HepG2 (cell line): ENCODE measurements around the gene PPP1R16B.

Source experiments
- CC2D1A ChIP-seq: sonication (generic); formaldehyde crosslinking; IDR thresholded peaks from 2 replicates; pipeline ENCODE4 v1.8.1; 2023; ENCODE audit warnings: mild to moderate bottlenecking, missing genetic modification reagents
- NFE2 ChIP-seq: sonication (generic); formaldehyde crosslinking; IDR thresholded peaks from 2 replicates; pipeline ENCODE4 v1.4.0; 2020; ENCODE audit warnings: missing genetic modification reagents
- NFIC ChIP-seq: IDR thresholded peaks from 2 replicates; pipeline ENCODE4 v1.6.1; 2012; ENCODE audit warnings: mild to moderate bottlenecking, low read length, inconsistent platforms
- ZNF720 ChIP-seq: sonication (generic); formaldehyde crosslinking; IDR thresholded peaks from 2 replicates; pipeline ENCODE4 v1.4.0; 2020; ENCODE audit warnings: missing genetic modification reagents

- no peak for TF ChIP-seq ZNF720 (CRISPR knock-in tag)
- no peak for TF ChIP-seq CC2D1A (CRISPR knock-in tag)
- TF ChIP-seq NFE2 (CRISPR knock-in tag) = no peak
- no peak for TF ChIP-seq NFIC
These were observed 39.4 kb upstream of the PPP1R16B start for GRCh38 chr20:38766071-38766470.
